ENCODE measurements around the gene NDST3.

GRCh38 chr4:118173956-118174725 is 139.9 kb downstream of the NDST3 start:
- TF ChIP-seq CTCF (conservative IDR thresholded peaks at IDR 0.05; ENCODE audit: low read length) (no peak), EZH2phosphoT487 (IDR thresholded peaks at IDR 0.05; ENCODE audit: borderline replicate concordance, low read depth, low read length) (no peak)

Measured in OCI-LY7 (cell line).